ENCODE data around the gene SLC26A1. TPM values are rescaled to one million over a fixed set of nuclear protein-coding genes. Genes with fewer than 3 reads are reported as not detected.

SLC26A1 gene
- total RNA-seq, 1 experiment from 2014 or later = 1.8 TPM

- in situ Hi-C loops (cut with HindIII; ENCODE audit: low pct_unique_long_range_greater_than_20kb, low sequenced_read_pairs) (no loop called here), intact Hi-C loops (cut with micrococcal nuclease; ENCODE audit: unreplicated experiment) (no loop called here)
- ATAC-seq (no peak), DNase-seq (ENCODE audit: low read depth, low spot score) (no peak)
- no peak overlapping the region for H3K27ac ChIP-seq (ENCODE audit: low read length)
- no peaks in the 10 kb centered on the region for H3K36me3 ChIP-seq (ENCODE audit: control insufficient read depth, insufficient read depth, low read length)
- H3K27me3 ChIP-seq (ENCODE audit: control insufficient read depth, insufficient read depth, low read length) = no peaks in the 10 kb centered on the region
- H3K4me1 ChIP-seq (ENCODE audit: control insufficient read depth, insufficient read depth, low read length) = no peaks in the 10 kb centered on the region; the same call in 1 of the 2 replicates
- no TSS peak for BruUV-seq (replicated peaks)
- TF ChIP-seq, protein P1, sequence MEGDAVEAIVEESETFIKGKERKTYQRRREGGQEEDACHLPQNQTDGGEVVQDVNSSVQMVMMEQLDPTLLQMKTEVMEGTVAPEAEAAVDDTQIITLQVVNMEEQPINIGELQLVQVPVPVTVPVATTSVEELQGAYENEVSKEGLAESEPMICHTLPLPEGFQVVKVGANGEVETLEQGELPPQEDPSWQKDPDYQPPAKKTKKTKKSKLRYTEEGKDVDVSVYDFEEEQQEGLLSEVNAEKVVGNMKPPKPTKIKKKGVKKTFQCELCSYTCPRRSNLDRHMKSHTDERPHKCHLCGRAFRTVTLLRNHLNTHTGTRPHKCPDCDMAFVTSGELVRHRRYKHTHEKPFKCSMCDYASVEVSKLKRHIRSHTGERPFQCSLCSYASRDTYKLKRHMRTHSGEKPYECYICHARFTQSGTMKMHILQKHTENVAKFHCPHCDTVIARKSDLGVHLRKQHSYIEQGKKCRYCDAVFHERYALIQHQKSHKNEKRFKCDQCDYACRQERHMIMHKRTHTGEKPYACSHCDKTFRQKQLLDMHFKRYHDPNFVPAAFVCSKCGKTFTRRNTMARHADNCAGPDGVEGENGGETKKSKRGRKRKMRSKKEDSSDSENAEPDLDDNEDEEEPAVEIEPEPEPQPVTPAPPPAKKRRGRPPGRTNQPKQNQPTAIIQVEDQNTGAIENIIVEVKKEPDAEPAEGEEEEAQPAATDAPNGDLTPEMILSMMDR (IDR thresholded peaks at IDR 0.05) = no peak
- TF ChIP-seq, protein P2, sequence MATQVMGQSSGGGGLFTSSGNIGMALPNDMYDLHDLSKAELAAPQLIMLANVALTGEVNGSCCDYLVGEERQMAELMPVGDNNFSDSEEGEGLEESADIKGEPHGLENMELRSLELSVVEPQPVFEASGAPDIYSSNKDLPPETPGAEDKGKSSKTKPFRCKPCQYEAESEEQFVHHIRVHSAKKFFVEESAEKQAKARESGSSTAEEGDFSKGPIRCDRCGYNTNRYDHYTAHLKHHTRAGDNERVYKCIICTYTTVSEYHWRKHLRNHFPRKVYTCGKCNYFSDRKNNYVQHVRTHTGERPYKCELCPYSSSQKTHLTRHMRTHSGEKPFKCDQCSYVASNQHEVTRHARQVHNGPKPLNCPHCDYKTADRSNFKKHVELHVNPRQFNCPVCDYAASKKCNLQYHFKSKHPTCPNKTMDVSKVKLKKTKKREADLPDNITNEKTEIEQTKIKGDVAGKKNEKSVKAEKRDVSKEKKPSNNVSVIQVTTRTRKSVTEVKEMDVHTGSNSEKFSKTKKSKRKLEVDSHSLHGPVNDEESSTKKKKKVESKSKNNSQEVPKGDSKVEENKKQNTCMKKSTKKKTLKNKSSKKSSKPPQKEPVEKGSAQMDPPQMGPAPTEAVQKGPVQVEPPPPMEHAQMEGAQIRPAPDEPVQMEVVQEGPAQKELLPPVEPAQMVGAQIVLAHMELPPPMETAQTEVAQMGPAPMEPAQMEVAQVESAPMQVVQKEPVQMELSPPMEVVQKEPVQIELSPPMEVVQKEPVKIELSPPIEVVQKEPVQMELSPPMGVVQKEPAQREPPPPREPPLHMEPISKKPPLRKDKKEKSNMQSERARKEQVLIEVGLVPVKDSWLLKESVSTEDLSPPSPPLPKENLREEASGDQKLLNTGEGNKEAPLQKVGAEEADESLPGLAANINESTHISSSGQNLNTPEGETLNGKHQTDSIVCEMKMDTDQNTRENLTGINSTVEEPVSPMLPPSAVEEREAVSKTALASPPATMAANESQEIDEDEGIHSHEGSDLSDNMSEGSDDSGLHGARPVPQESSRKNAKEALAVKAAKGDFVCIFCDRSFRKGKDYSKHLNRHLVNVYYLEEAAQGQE (IDR thresholded peaks at IDR 0.05; ENCODE audit: insufficient read depth in 1 of 2, low read depth in 2 of 2, low read length in 1 of 2) = no peak
- TF ChIP-seq POLR2AphosphoS5 (IDR thresholded peaks at IDR 0.05; ENCODE audit: low read depth, low read length) (no peak), SIN3A (IDR thresholded peaks at IDR 0.05; ENCODE audit: borderline replicate concordance, insufficient read depth, low read depth, low read length) (no peak), TCF7L2 (IDR thresholded peaks at IDR 0.05; ENCODE audit: low read depth, low read length) (no peak)
- CTCF ChIA-PET = no interaction called here
- POLR2A ChIA-PET = no interaction called here
- no peak overlapping the region for H3K4me3 ChIP-seq (ENCODE audit: low read depth in 2 of 2, low read length in 2 of 2)
- H3K9me3 ChIP-seq (ENCODE audit: control insufficient read depth, insufficient read depth, low read depth, low read length) = no peaks in the 10 kb centered on the region
Observed at GRCh38 chr4:1013225-1014073, 20.2 kb upstream of the SLC26A1 start.

DNA sequence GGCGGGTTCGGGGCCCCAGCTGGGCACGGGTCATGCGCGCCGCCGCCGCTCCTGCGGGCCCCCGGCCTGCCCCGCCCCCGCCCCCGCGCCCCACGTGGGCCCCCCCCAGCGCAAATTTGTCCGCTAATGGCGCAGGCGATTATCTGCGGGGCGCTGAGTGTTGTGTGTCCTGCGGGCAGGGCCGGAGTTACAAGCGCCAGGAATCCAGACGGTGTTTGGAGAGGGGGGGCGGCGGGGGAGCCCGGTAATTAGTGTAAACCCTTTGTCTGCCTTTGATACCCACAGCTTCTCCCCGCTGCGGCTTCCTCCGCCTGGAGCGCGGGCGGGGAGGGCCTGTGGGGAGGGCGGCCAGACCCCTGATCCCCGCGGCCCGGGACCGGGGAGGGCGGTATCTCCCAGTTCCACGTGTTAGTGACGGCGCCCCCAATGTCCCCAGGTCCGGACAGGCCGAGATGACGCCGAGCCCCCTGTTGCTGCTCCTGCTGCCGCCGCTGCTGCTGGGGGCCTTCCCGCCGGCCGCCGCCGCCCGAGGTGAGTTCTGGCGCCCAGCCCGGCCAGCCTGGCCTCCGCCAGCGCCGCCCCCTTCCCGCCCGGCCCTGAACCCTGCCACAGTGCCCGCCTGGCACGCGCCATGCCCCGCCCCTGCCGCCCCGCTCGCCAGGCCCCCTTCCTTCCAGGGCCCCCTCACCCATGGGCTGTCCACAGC, 19.0 kb upstream of the SLC26A1 start:
- Histone ChIP-seq H3K4me3 (ENCODE audit: low read depth in 2 of 2, low read length in 2 of 2) (peak overlapping the region; percentile 41 to 47), H3K27me3 (ENCODE audit: control insufficient read depth, insufficient read depth, low read length) (no peaks in the 10 kb centered on the region), H3K4me1 (ENCODE audit: control insufficient read depth, insufficient read depth, low read length) (no peaks in the 10 kb centered on the region; the same call in 1 of the 2 replicates), H3K27ac (ENCODE audit: low read length) (no peak overlapping the region), H3K9me3 (ENCODE audit: control insufficient read depth, insufficient read depth, low read depth, low read length) (no peaks in the 10 kb centered on the region), H3K36me3 (ENCODE audit: control insufficient read depth, insufficient read depth, low read length) (no peaks in the 10 kb centered on the region)
- intact Hi-C loops (cut with micrococcal nuclease; ENCODE audit: unreplicated experiment) (no loop called here), in situ Hi-C loops (cut with HindIII; ENCODE audit: low pct_unique_long_range_greater_than_20kb, low sequenced_read_pairs) (no loop called here)
- DNase-seq (ENCODE audit: low read depth, low spot score) (no peak), ATAC-seq (no peak)
- CTCF ChIA-PET = interaction anchor here (0.6 kb wide), 1 partner anchor 195 kb away, joined by 7 read pairs; no protein-coding TSS in a partner anchor
- no TSS peak for BruUV-seq (replicated peaks)
- TF ChIP-seq, protein P2 (IDR thresholded peaks at IDR 0.05; ENCODE audit: insufficient read depth in 1 of 2, low read depth in 2 of 2, low read length in 1 of 2) = no peak
- TF ChIP-seq, protein P1 (IDR thresholded peaks at IDR 0.05) = no peak
- TF ChIP-seq POLR2AphosphoS5 (IDR thresholded peaks at IDR 0.05; ENCODE audit: low read depth, low read length) = no peak
- POLR2A ChIA-PET = no interaction called here

Data from Panc1 (cell line).